ENCODE measurements around the gene FOXL2NB. TPM values are rescaled to one million over a fixed set of nuclear protein-coding genes. Genes with fewer than 3 reads are reported as not detected.

Gene FOXL2NB
- not detected for total RNA-seq

- 1 to 3% methylated on average over 20 to 28 of the region's 78 CpGs for WGBS, 2 donors
- Histone ChIP-seq H3K4me1 (peaks cover 30 to 43% of the 10 kb centered on the region in 2 donors), H3K27me3 (peaks cover 71% of the 10 kb centered on the region), H3K9me3 (no peaks in the 10 kb centered on the region), H3K36me3 (no peaks in the 10 kb centered on the region), H3K4me3 (replicated peaks in 1 of 3) (peak within 1 kb of the TSS in 1 of 3 donors; percentile 21), H3K27ac (no peak within 1 kb of the TSS)
- intact Hi-C loops (cut with DNase I), result no loop called here
- DNase-seq, result no peak
- TF ChIP-seq POLR2A (IDR thresholded peaks at IDR 0.05), result no peak
- no peak for TF ChIP-seq CTCF (IDR thresholded peaks at IDR 0.05)
Observed at GRCh38 chr3:138946663-138947494, at the start of gene FOXL2NB, which contains the start of gene FOXL2. FOXL2NB (plus strand) TSS chr3:138947217; CDS start chr3:138947365, 148 bp downstream. FOXL2 (minus strand) TSS chr3:138947137; CDS start chr3:138946722, 415 bp downstream.

- TF ChIP-seq CTCF (IDR thresholded peaks at IDR 0.05), result no peak
- TF ChIP-seq POLR2A (IDR thresholded peaks at IDR 0.05), result no peak
- H3K4me3 ChIP-seq (replicated peaks in 1 of 3), result no peak overlapping the region
- H3K9me3 ChIP-seq, result no peaks in the 10 kb centered on the region
- peaks cover 25 to 28% of the 10 kb centered on the region in 2 donors for H3K4me1 ChIP-seq
- peak overlapping the region; percentile 76 to 87 (median 83) for H3K27ac ChIP-seq
- DNase-seq, result no peak
- no peaks in the 10 kb centered on the region for H3K27me3 ChIP-seq
- intact Hi-C loops (cut with DNase I), result loop anchor here (5.0 kb wide), 1 partner anchor 46 kb away; no protein-coding TSS in a partner anchor
- no peaks in the 10 kb centered on the region for H3K36me3 ChIP-seq
- WGBS, 2 donors, result 24 to 26% methylated on average over 1 of the region's 1 CpG
Observed at GRCh38 chr3:138898301-138898700, 48.7 kb upstream of the FOXL2NB start.

- intact Hi-C loops (cut with DNase I), result loop anchor here (5.0 kb wide), 1 partner anchor 46 kb away; no protein-coding TSS in a partner anchor
- peak overlapping the region; percentile 76 to 87 (median 83) for H3K27ac ChIP-seq
Observed at GRCh38 chr3:138898708-138899107, 48.3 kb upstream of the FOXL2NB start.

GRCh38 chr3:138899351-138899991 is 47.5 kb upstream of the FOXL2NB start:
- no peaks in the 10 kb centered on the region for H3K9me3 ChIP-seq
- WGBS, 2 donors, result 38 to 39% methylated on average over 5 of the region's 5 CpGs
- peaks cover 25 to 28% of the 10 kb centered on the region in 2 donors for H3K4me1 ChIP-seq
- H3K27me3 ChIP-seq, result no peaks in the 10 kb centered on the region
- intact Hi-C loops (cut with DNase I), result loop anchor here (5.0 kb wide), 1 partner anchor 47 kb away; no protein-coding TSS in a partner anchor
- TF ChIP-seq CTCF (IDR thresholded peaks at IDR 0.05), result no peak
- TF ChIP-seq POLR2A (IDR thresholded peaks at IDR 0.05), result no peak
- DNase-seq, result peak; percentile 54
- H3K36me3 ChIP-seq, result no peaks in the 10 kb centered on the region
- no peak overlapping the region for H3K4me3 ChIP-seq (replicated peaks in 1 of 3)
- H3K27ac ChIP-seq, result peak overlapping the region; percentile 76 to 87 (median 83)

More at GRCh38 chr3:138898708-138899107, 48.3 kb upstream of the FOXL2NB start:
- H3K36me3 ChIP-seq, result no peaks in the 10 kb centered on the region
- TF ChIP-seq POLR2A (IDR thresholded peaks at IDR 0.05), result no peak
- no peak for TF ChIP-seq CTCF (IDR thresholded peaks at IDR 0.05)
- H3K27me3 ChIP-seq, result no peaks in the 10 kb centered on the region
- DNase-seq, result no peak
- no peaks in the 10 kb centered on the region for H3K9me3 ChIP-seq
- peaks cover 25 to 28% of the 10 kb centered on the region in 2 donors for H3K4me1 ChIP-seq
- no peak overlapping the region for H3K4me3 ChIP-seq (replicated peaks in 1 of 3)
